Measurements from ENCODE around the gene RFPL2. TPM values are rescaled to one million over a fixed set of nuclear protein-coding genes. Genes with fewer than 3 reads are reported as not detected.
"Not testable (repeated sequence)": the region's sequence is repeated elsewhere in the genome, so short reads cannot be mapped to it uniquely, and the experiment has no call there.

The RFPL2 gene
- total RNA-seq, 2 donors from 2014 or later: 22.1 to 23.7 TPM

DNA sequence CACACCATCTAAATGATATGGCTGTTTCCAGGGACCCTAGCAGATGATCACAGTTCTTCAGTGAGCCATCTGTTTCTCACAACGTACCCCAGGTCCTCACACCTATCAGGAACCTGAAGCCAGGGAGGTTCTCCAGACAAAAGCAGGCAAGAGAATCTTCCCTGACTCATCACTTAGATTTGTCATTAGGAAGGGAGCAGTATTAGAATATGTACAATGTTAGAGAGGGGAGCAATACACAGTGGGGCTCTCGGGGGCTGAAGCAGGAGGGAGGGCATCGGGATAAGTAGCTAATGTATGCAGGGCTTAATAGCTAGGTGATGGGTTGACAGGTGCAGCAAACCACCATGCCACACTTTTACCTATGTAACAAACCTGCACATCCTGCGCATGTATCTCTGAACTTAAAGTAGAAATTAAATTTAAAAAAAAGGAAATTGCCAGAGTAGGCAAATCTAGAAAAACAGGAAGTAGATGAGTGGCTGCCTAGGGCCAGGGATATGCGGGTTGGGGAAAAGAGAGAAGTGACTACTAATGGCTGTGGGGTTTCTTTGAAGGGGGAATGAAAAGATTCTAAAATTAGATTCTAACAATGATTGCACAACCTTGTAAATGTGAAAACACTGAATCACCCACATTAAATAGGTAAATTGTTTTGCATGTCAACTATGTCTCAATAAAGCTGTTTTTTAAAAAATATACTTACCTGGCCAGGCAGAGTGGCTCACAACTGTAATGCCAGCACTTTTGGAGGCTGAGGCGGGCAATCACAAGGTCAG is 60.2 kb downstream of the RFPL2 start:
- Histone ChIP-seq H3K4me3 (no peak overlapping the region), H3K36me3 (no peaks in the 10 kb centered on the region), H3K27ac (no peak overlapping the region), H3K27me3 (replicated peaks; ENCODE audit: insufficient read depth) (no peaks in the 10 kb centered on the region), H3K9me3 (no peaks in the 10 kb centered on the region), H3K4me1 (replicated peaks) (peaks cover 5% of the 10 kb centered on the region)
- no peak for DNase-seq (ENCODE audit: low spot score)
- intact Hi-C loops (cut with DNase I): no loop called here
- 74% methylated on average over 6 of the region's 6 CpGs for WGBS
- TF ChIP-seq, protein P1, sequence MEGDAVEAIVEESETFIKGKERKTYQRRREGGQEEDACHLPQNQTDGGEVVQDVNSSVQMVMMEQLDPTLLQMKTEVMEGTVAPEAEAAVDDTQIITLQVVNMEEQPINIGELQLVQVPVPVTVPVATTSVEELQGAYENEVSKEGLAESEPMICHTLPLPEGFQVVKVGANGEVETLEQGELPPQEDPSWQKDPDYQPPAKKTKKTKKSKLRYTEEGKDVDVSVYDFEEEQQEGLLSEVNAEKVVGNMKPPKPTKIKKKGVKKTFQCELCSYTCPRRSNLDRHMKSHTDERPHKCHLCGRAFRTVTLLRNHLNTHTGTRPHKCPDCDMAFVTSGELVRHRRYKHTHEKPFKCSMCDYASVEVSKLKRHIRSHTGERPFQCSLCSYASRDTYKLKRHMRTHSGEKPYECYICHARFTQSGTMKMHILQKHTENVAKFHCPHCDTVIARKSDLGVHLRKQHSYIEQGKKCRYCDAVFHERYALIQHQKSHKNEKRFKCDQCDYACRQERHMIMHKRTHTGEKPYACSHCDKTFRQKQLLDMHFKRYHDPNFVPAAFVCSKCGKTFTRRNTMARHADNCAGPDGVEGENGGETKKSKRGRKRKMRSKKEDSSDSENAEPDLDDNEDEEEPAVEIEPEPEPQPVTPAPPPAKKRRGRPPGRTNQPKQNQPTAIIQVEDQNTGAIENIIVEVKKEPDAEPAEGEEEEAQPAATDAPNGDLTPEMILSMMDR (IDR thresholded peaks at IDR 0.05): no peak
- TF ChIP-seq POLR2A (IDR thresholded peaks at IDR 0.05) (no peak), POLR2AphosphoS5 (IDR thresholded peaks at IDR 0.05) (no peak)

DNA sequence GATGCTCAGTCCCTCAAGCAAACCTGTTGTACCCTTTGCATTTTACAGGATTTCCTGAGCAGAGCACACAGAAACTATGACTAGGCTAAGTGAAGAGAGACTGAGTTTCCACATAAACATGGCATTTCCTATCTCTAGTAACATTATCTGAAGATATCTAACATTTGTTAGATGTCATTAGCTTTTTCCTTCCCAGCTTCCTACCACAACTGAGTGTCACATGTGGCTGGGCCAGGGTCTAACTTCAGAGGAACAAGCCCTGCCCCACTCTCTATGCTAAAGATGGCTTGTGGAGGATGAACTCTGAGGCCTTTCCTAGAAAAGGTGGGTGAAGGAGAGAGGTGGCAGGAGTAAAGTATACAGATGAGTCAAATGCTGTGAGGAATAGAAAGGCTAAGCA is 62.3 kb downstream of the RFPL2 start:
- TF ChIP-seq POLR2A (IDR thresholded peaks at IDR 0.05): no peak
- TF ChIP-seq, protein P1 (IDR thresholded peaks at IDR 0.05): no peak
- TF ChIP-seq POLR2AphosphoS5 (IDR thresholded peaks at IDR 0.05): no peak
- Histone ChIP-seq H3K4me1 (replicated peaks) (peaks cover 5% of the 10 kb centered on the region), H3K27me3 (replicated peaks; ENCODE audit: insufficient read depth) (no peaks in the 10 kb centered on the region), H3K27ac (peak overlapping the region in 1 of 2 donors; percentile 23), H3K36me3 (no peaks in the 10 kb centered on the region), H3K4me3 (no peak overlapping the region), H3K9me3 (no peaks in the 10 kb centered on the region)
- no peak for DNase-seq (ENCODE audit: low spot score)
- intact Hi-C loops (cut with DNase I): no loop called here

DNA sequence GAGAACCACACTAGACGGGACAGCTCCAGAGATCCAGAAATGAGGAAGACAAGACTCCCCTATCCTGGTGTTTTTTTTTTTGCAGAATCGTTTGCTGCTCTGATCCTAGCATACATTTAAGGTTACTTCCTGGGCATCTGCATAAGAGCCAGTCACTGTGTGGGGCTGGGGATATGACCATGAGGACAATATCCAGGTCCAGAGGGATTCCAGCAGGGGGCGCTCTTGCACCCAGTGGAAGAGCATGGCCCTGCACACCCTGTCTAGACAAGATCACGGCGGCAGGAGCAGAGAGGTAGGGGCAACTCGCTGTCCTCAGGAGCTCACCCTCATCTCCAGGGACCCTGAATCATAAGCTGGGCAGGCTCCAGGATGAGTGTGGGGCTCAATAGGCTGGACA is 64.2 kb downstream of the RFPL2 start:
- intact Hi-C loops (cut with DNase I): not testable (repeated sequence)

More for the DNA sequence above, 64.2 kb downstream of the RFPL2 start:
- DNase-seq (ENCODE audit: low spot score); H3K4me3 ChIP-seq; H3K27me3 ChIP-seq (replicated peaks; ENCODE audit: insufficient read depth); H3K36me3 ChIP-seq; H3K27ac ChIP-seq; H3K9me3 ChIP-seq; H3K4me1 ChIP-seq (replicated peaks): not testable (repeated sequence)
- WGBS: 51% methylated on average over 6 of the region's 6 CpGs

Small RNA genes within 50 kb of the gene (small RNA-seq; reads per million reads assigned to genes)
- 0 reads per million in 2 donors for gene RF02171

Other genes starting within 250 kb of the RFPL2 start
- gene SLC5A1, start 161.8 kb downstream of the RFPL2 start, total RNA-seq: 1 to 10 TPM; 2.9 to 4.8 TPM
- gene C22orf42, start 45.8 kb downstream of the RFPL2 start, total RNA-seq: 1 to 10 TPM in 1 of 2 donors, not detected in 1; 1.4 TPM
- gene SLC5A4, start 50.3 kb upstream of the RFPL2 start, total RNA-seq: under 1 TPM in 1 of 2 donors, not detected in 1; 0.23 TPM
- 1 to 10 TPM in 1 of 2 donors, not detected in 1; 1.7 TPM for gene RFPL3, start 152.8 kb upstream of the RFPL2 start, total RNA-seq
- gene RTCB, start 207.2 kb upstream of the RFPL2 start, total RNA-seq: 10 to 100 TPM; 52.1 to 87.5 TPM

Measured in prostate gland (tissue), 2 donors.